HFF-Myc (cell line): ENCODE measurements around the gene VPS33B.
A peak's percentile ranks its signal among the peaks of the same experiment; 100 is the strongest.

Experiments
- DNase-seq: peaks from one replicate; pipeline ENCODE4 v3.0.0-alpha.2; 2011; ENCODE audit warnings: low read depth; ENCODE audit errors: extremely low read depth
- H3K4me3 ChIP-seq: replicated peaks from 2 replicates; pipeline ENCODE4 v1.5.1; 2011; ENCODE audit warnings: low read depth, mild to moderate bottlenecking, control low read depth, low read length
- TF ChIP-seq, protein P1 (sequence below): IDR thresholded peaks from 2 replicates; pipeline ENCODE4 v1.5.1; 2012; ENCODE audit warnings: mild to moderate bottlenecking, low read depth, low read length, control low read depth; ENCODE audit errors: missing control alignments

The VPS33B gene

DNA sequence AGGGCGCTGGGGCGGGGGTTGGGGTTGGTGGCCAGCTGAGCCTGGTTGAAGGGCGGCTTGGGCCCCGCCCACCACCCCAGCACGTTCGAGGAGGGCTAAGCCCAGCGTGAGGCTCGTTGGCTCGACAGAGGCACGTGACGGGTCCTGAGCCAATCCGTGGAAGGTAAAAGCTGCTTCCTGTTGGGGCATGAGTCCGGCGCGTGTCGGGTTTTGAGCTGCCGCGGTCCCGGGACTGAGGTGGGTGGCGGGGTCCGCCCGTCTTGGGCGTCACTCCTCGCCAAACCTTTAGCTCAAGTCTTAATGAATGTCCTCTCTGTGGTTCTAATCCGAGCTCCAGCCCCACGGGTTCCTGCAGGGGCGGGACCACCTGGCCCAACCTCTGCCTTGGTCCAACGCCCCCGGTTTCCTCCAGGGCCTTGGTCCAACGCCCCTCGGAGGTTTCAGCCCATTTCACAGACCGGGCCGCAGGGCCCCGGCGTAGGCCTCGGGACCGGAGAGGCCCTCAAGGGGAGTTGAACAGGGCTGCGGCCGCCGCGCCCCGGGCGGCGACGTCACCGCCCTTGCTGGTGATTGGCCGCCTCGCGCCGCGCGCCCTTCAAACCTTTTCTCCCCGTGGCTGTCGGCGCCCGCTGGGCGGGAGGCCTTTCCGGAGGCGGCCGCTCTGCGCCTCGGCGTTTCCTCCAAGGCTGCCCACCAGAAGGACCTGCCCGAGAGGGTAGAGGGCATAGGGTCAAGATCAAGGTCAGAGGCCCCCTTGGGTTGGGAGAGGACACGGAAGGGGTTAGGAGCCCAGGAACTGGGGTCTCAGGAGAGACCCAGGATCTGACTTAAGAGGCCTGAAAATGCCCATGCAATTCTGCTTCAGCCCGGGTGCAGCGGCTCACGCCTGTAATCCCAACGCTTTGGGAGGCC lies 67.4 kb downstream of the VPS33B start, which contains the start of gene RCCD1:
TSS of gene RCCD1 (plus strand) at position 173 of the 912 bp plus-strand sequence. CDS start 1,851 bp downstream, outside the sequence.
- TF ChIP-seq, protein P1, sequence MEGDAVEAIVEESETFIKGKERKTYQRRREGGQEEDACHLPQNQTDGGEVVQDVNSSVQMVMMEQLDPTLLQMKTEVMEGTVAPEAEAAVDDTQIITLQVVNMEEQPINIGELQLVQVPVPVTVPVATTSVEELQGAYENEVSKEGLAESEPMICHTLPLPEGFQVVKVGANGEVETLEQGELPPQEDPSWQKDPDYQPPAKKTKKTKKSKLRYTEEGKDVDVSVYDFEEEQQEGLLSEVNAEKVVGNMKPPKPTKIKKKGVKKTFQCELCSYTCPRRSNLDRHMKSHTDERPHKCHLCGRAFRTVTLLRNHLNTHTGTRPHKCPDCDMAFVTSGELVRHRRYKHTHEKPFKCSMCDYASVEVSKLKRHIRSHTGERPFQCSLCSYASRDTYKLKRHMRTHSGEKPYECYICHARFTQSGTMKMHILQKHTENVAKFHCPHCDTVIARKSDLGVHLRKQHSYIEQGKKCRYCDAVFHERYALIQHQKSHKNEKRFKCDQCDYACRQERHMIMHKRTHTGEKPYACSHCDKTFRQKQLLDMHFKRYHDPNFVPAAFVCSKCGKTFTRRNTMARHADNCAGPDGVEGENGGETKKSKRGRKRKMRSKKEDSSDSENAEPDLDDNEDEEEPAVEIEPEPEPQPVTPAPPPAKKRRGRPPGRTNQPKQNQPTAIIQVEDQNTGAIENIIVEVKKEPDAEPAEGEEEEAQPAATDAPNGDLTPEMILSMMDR: no peak
- DNase-seq: peak; percentile 88
- peak within 1 kb of the TSS; percentile 55 for H3K4me3 ChIP-seq

DNA sequence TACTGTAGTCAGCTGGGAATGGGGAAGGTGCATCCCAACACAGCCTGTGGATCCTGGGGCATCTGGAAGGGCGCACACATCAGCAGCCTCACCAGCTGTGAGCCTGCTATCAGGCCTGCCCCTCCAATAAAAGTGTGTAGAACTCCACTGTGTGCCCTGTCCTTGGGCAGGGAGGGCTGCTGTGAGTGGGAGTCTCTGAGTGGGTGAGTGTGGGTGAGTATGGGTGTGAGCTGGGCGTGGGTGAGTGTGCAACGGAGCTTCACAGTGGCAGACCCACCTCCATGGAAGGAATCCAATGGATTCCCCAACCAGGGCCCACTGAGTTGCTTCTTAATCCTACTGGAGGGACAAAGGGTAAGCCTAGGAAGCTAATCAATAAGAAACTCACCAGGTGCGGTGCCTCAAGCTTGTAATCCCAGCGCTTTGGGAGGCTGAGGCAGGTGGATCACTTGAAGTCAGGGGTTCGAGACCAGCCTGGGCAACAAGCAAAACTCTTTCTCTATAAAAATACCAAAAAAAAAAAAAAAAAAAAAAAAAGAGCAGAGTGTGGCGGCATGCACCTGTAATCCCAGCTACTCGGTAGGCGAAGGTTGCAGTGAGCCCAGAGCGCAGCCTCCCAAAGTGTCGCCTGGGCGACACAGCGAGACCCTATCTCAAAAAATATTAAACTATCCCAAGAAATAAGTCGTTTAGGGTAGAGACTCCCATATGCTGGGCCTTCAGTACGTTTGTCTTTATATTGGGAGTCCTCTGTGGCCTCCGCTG lies 68.3 kb downstream of the VPS33B start:
- no peak for DNase-seq
- TF ChIP-seq, protein P1: no peak
- H3K4me3 ChIP-seq: no peak overlapping the region; the same call in 1 of the 2 replicates

DNA sequence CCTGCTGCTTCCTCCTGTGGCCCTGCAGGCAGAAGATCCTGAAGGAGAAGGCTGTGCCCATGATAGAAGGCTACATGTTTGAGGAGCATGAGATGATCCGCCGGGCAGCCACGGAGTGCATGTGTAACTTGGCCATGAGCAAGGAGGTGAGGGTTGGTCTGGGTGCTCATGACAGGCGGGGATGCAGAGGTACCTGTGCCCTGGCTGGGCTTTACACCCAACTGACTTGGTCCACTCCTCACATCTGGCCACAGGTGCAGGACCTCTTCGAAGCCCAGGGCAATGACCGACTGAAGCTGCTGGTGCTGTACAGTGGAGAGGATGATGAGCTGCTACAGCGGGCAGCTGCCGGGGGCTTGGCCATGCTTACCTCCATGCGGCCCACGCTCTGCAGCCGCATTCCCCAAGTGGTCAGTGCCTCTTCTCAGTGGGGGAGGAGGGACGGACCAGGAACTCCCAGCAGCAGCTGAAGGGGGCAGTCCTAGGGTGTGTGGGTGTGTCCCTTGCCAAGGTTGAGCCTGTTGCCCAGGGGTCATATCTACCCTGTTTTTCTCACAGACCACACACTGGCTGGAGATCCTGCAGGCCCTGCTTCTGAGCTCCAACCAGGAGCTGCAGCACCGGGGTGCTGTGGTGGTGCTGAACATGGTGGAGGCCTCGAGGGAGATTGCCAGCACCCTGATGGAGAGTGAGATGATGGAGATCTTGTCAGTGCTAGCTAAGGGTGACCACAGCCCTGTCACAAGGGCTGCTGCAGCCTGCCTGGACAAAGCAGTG lies 69.3 kb downstream of the VPS33B start:
- TF ChIP-seq, protein P1: no peak
- H3K4me3 ChIP-seq: no peak overlapping the region
- no peak for DNase-seq

DNA sequence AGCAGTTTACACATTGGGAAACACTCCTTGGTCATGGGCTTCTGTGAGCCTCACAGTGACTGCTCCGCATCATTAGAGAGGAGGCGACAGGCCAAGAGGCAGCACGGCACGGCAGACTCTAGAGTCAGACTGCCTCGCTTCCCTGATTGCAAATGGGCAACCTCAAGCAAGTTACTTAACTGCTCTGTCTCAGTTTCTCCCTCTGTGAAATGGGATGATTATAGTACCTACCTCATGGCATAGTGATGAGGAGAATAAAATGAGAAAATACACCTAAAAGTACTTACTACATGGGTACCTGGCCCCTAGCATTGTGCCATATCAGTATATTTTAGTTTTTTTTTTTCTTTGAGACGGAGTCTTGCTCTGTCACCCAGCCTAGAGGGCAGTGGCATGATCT lies 71.7 kb downstream of the VPS33B start:
- TF ChIP-seq, protein P1: no peak
- DNase-seq: no peak
- H3K4me3 ChIP-seq: no peak overlapping the region

GRCh38 chr15:90949979-90950675 lies 72.3 kb downstream of the VPS33B start:
- TF ChIP-seq, protein P1: no peak
- H3K4me3 ChIP-seq: no peak overlapping the region

More at GRCh38 chr15:90949979-90950675, 72.3 kb downstream of the VPS33B start:
- DNase-seq: no peak
